Duodenal mucosa (tissue), 2 donors: ENCODE data around the gene CALHM6.

Experiments
- H3K27ac ChIP-seq: one replicate; pipeline ENCODE4 v1.7.0; 2013; ENCODE audit warnings: low read depth, low read length
- H3K27me3 ChIP-seq, 2 donors: one replicate each; pipeline ENCODE4 v1.7.0; 2013; ENCODE audit warnings: low read length in 2 of 2, control low read depth in 1 of 2; ENCODE audit not compliant: insufficient read depth in 2 of 2, control insufficient read depth in 1 of 2
- H3K36me3 ChIP-seq, 2 donors: one replicate each; pipeline ENCODE4 v1.7.0; 2013; ENCODE audit warnings: low read length in 2 of 2, control low read depth in 1 of 2; ENCODE audit not compliant: insufficient read depth in 2 of 2, control insufficient read depth in 1 of 2
- H3K4me1 ChIP-seq, 2 donors: one replicate each; pipeline ENCODE4 v1.7.0; 2013; ENCODE audit warnings: low read length in 2 of 2, control low read depth in 1 of 2; ENCODE audit not compliant: insufficient read depth in 2 of 2, control insufficient read depth in 1 of 2
- H3K4me3 ChIP-seq, 2 donors: one replicate each; pipeline ENCODE4 v1.7.0; 2013; ENCODE audit warnings: low read length in 2 of 2, low read depth in 1 of 2
- H3K9ac ChIP-seq, 2 donors: one replicate each; pipeline ENCODE4 v1.7.0; 2013; ENCODE audit warnings: low read length in 2 of 2, low read depth in 1 of 2
- H3K9me3 ChIP-seq, 2 donors: one replicate each; pipeline ENCODE4 v1.7.0; 2013; ENCODE audit warnings: low read length in 2 of 2, control low read depth in 1 of 2; ENCODE audit not compliant: control insufficient read depth in 1 of 2

CALHM6 gene

DNA sequence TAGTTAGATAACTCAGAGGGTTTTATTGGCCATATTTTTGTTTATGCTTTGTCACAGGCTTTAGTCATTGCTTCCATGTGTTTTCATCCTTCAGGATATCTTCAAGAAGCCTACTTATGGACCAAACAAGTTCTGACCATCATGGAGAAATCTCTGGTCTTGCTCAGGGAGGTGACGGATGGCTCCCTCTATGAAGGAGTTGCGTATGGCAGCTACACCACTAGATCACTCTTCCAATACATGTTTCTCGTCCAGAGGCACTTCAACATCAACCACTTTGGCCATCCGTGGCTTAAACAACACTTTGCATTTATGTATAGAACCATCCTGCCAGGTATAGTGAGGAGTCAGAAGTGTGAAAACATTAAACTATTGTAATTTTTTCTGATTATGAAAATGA lies 30.3 kb upstream of the CALHM6 start:
- H3K4me1 ChIP-seq = peaks cover 0 to 6% of the 10 kb centered on the region in 2 donors
- no peaks in the 10 kb centered on the region for H3K9me3 ChIP-seq
- no peaks in the 10 kb centered on the region for H3K27me3 ChIP-seq
- no peak overlapping the region for H3K4me3 ChIP-seq
- no peak overlapping the region for H3K27ac ChIP-seq
- no peak overlapping the region for H3K9ac ChIP-seq
- H3K36me3 ChIP-seq = peaks cover 4 to 12% of the 10 kb centered on the region in 2 donors

DNA sequence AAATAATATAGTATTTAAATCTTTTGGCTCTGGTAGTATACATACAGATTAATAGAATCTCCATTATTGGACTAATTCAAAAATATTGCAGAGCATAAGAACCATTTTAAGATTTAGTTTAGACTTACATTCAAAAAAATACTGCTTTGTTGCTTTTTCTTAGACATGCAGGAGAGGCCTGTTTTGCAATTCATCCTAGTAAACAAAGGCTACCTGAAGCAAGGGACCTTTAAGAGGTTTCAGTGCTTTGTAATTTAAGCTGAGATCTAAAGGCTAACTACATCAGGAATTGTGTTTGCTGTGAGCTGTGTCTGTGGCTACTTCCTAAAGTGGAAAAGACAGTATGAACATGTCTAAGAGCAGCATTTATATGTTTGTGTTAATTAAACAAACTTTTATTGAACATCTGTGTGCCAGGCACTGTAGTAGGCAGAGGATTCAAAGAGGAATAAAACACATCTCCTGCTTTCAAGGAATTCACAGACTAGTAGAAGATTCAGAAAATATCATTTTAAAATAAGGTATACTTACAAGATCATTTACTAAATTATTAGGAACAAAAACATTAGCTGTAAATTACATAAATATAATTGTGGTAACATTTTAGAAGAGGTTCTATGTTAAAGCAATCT lies 29.1 kb upstream of the CALHM6 start:
- no peak overlapping the region for H3K9ac ChIP-seq
- peaks cover 4 to 12% of the 10 kb centered on the region in 2 donors for H3K36me3 ChIP-seq
- H3K27me3 ChIP-seq = no peaks in the 10 kb centered on the region
- no peak overlapping the region for H3K27ac ChIP-seq
- no peaks in the 10 kb centered on the region for H3K9me3 ChIP-seq
- no peak overlapping the region for H3K4me3 ChIP-seq
- H3K4me1 ChIP-seq = peaks cover 0 to 6% of the 10 kb centered on the region in 2 donors

DNA sequence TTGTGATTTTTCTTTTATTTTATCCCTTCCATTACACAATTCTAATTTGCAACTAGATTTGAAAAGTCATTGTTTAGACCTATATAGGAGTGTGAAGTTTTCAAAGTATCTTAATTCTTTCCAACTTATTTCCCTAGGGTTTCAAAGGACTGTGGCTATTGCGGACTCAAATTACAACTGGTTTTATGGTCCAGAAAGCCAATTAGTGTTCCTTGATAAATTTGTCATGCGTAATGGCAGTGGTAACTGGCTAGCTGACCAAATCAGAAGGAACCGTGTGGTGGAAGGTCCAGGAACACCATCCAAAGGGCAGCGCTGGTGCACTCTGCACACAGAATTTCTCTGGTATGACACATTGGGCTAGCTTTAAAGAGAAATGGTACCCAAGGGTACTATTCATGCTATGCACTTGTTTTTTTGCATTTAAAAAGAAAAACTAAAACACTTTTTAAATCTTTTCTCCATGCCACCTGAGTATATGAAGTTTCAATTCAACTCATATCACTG lies 27.9 kb upstream of the CALHM6 start:
- no peaks in the 10 kb centered on the region for H3K9me3 ChIP-seq
- no peak overlapping the region for H3K4me3 ChIP-seq
- H3K27me3 ChIP-seq = no peaks in the 10 kb centered on the region
- H3K36me3 ChIP-seq = peaks cover 4 to 12% of the 10 kb centered on the region in 2 donors
- H3K9ac ChIP-seq = no peak overlapping the region
- no peak overlapping the region for H3K27ac ChIP-seq
- peaks cover 0 to 6% of the 10 kb centered on the region in 2 donors for H3K4me1 ChIP-seq

DNA sequence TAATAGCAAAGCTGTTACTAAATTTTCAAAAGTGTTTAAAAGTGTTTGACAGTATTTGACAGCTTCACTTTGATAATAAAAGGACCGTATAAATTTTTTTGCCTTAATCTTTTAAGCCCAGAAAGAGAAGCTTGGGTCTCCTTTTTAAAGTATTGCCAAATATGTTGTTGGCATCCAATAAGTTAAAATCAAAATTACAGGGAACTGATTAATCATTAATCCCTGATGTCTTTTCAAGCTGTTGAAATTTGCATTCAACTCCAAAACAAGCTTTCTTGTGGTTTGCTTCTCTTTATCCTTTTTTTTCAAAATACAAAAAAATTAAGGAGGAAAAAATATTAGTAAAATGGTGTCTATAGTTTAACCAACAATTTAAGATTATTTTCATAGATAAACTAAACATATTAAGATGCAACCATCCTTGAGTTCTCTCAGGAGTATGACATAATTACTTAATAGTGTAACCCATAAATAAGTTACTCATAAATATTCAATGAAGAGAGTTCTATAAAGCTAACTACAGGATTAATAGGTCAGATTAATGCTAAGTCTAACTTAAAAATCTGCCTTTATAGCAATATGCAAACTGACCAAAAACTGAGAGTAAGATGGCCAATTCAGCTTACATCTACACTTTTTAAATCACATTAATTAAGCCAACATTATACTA lies 27.0 kb upstream of the CALHM6 start:
- no peaks in the 10 kb centered on the region for H3K9me3 ChIP-seq
- peaks cover 0 to 6% of the 10 kb centered on the region in 2 donors for H3K4me1 ChIP-seq
- no peak overlapping the region for H3K27ac ChIP-seq
- no peak overlapping the region for H3K4me3 ChIP-seq
- H3K36me3 ChIP-seq = peaks cover 4 to 7% of the 10 kb centered on the region in 2 donors
- H3K9ac ChIP-seq = no peak overlapping the region
- H3K27me3 ChIP-seq = no peaks in the 10 kb centered on the region

DNA sequence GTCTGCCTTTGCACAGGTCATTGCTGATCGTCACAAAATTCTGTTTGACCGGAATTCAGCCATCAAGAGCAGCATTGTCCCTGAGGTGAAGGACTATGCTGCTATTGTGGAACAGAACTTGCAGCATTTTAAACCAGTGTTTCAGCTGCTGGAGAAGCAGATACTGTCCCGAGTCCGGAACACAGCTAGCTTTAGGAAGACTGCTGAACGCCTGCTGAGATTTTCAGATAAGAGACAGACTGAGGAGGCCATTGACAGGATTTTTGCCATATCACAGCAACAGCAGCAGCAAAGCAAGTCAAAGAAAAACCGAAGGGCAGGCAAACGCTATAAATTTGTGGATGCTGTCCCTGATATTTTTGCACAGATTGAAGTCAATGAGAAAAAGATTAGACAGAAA lies 24.6 kb upstream of the CALHM6 start:
- H3K9me3 ChIP-seq = no peaks in the 10 kb centered on the region
- no peaks in the 10 kb centered on the region for H3K27me3 ChIP-seq
- H3K4me3 ChIP-seq = no peak overlapping the region
- H3K27ac ChIP-seq = no peak overlapping the region
- peaks cover 0 to 6% of the 10 kb centered on the region in 2 donors for H3K4me1 ChIP-seq
- H3K9ac ChIP-seq = no peak overlapping the region
- H3K36me3 ChIP-seq = peaks cover 2 to 4% of the 10 kb centered on the region in 2 donors

DNA sequence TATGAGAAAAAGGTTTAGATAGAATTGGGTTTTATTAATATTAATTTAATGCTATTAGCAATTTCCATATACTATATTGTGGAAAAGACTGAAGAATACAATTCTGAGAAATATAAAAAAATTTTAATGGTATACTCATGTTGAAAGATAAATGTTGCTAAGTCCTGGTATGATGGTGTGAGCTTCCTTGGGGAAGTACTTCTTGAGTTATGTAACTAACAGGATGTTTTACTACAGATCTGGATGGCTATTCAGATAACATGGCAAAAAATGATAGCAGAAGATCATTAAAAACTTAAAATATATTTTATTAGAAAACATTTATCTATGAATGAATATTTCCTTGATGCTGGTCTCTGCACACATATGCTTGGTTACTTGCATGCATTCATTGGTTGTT lies 23.5 kb upstream of the CALHM6 start:
- no peaks in the 10 kb centered on the region for H3K9me3 ChIP-seq
- no peak overlapping the region for H3K27ac ChIP-seq
- peaks cover 0 to 6% of the 10 kb centered on the region in 2 donors for H3K4me1 ChIP-seq
- H3K4me3 ChIP-seq = no peak overlapping the region
- H3K9ac ChIP-seq = no peak overlapping the region
- peaks cover 0 to 4% of the 10 kb centered on the region in 2 donors for H3K36me3 ChIP-seq
- no peaks in the 10 kb centered on the region for H3K27me3 ChIP-seq

DNA sequence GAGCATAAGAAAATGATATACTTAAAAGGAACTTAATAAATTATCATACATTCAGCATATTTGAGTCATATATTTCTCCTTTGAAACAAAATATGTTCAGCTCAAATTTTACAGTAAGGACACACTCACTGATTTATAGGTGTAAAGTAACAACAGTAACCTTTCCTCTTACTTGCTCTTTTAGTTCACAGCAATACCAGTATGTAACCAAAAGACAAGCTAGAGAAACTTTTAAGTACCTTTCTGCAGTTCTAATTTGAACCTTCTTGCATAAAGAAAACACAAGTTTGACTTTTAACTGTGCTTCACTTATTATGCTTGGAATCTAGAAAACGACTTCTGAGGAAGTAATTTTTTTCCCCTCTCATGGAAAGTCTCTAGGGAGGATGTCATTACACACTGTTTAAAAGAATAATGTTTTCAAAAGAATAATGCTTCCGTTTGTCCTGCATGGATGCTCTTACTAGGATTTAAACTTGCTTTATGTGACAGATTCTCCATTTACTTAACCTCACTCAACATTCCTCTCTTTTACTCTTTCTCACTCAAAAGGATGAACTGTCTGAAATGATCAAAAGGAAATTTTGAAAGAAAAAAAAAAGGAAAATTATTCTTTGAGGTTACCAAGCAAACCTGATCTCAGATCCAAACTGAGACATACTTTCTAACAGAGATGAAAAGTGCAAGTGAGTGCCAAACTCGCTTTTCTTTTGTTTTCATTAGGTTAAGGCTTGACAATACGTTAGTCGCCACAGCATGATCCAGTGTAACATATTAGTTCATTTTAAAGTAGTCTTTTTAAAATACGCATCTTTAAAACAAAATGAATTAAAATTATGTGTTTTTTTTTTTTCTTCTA lies 22.4 kb upstream of the CALHM6 start:
- Histone ChIP-seq H3K36me3 (no peaks in the 10 kb centered on the region), H3K9ac (no peak overlapping the region), H3K27ac (no peak overlapping the region), H3K27me3 (no peaks in the 10 kb centered on the region), H3K9me3 (no peaks in the 10 kb centered on the region), H3K4me1 (peaks cover 0 to 6% of the 10 kb centered on the region in 2 donors), H3K4me3 (no peak overlapping the region)

DNA sequence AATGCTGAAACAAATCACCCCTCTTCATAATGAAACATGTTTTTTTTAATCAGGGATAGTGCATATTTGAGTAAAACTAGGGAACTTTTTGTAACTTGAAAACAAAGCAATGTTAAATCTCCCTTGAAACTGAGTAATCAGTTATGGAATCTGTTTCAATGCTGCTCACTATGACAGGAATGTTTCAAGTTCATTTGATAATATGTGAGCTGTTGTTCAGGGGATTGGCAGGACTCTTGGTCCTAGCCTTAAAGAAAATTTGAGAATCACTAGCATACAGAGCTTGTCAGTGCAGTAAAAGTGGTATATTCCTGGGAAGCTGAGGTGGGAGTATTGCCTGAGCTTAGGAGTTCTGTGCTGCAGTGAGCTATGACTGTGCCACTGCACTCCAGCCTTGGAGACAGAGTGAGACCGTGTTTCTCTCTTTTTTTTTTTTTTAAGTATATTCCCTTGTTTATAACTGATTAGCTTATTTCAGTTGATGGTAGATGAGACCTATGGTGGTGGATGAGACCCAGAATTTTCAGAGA lies 21.6 kb upstream of the CALHM6 start:
- no peaks in the 10 kb centered on the region for H3K36me3 ChIP-seq
- H3K4me3 ChIP-seq = no peak overlapping the region
- peaks cover 0 to 3% of the 10 kb centered on the region in 2 donors for H3K4me1 ChIP-seq
- H3K9me3 ChIP-seq = no peaks in the 10 kb centered on the region
- no peak overlapping the region for H3K9ac ChIP-seq
- no peak overlapping the region for H3K27ac ChIP-seq
- H3K27me3 ChIP-seq = no peaks in the 10 kb centered on the region

DNA sequence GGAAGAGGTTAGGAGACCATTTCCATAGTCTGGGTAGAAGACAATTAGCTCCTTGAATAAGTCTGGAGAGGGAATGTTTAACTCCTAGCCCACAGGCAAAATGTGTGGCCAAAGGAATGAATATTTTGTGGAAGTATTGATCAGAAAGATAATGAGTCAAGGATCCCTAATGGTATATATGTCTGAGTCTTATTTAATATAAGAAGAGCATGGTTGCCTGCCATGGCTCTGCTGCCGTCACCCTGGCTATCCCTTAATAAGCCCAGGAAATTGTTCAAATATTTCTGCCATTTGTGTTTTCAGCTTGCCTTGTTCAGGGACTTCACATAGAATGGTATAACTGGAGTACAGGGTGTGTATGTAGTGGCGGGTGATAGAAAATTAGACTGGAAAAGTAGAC lies 18.1 kb upstream of the CALHM6 start:
- Histone ChIP-seq H3K9me3 (no peaks in the 10 kb centered on the region), H3K27ac (no peak overlapping the region), H3K36me3 (no peaks in the 10 kb centered on the region), H3K4me3 (no peak overlapping the region), H3K9ac (no peak overlapping the region), H3K27me3 (no peaks in the 10 kb centered on the region), H3K4me1 (no peaks in the 10 kb centered on the region)

DNA sequence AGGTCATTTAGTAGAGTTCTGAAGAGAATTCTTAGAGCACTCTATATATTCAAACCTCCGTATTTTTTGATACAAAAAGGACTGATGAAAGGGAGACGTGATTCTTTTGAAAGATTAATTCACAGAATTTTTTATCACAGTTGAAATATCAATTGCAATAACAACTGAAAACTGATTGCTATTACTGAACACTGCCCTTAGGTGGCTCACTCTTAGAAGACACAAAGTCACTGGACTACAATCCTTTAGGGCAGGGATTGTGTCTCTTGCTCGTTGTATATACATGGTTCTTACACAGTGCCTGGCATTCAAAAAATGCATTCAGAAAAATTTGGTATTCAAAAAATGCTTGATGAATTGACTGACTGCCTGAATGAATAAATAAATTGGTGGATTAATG lies 17.1 kb upstream of the CALHM6 start:
- Histone ChIP-seq H3K27me3 (no peaks in the 10 kb centered on the region), H3K9me3 (no peaks in the 10 kb centered on the region), H3K27ac (no peak overlapping the region), H3K36me3 (no peaks in the 10 kb centered on the region), H3K4me1 (no peaks in the 10 kb centered on the region), H3K4me3 (no peak overlapping the region), H3K9ac (no peak overlapping the region)
